Neuronal stem cell (in vitro differentiated cells): ENCODE data around the gene SPAG16.
A peak's percentile ranks its signal among the peaks of the same experiment; 100 is the strongest.

Experiments
- DNase-seq: peaks from one replicate; pipeline ENCODE4 v3.0.0-alpha.2; 2013; ENCODE audit warnings: low spot score
- H2AFZ ChIP-seq: one replicate; pipeline ENCODE4 v1.6.1; 2013; ENCODE audit warnings: mild to moderate bottlenecking, low read length, inconsistent platforms
- H2AK5ac ChIP-seq: 2 replicates; pipeline ENCODE4 v1.6.1; 2013; ENCODE audit warnings: low read depth, mild to moderate bottlenecking, inconsistent platforms, low read length, moderate library complexity, mixed read lengths
- H2BK120ac ChIP-seq: 2 replicates; pipeline ENCODE4 v1.6.1; 2013; ENCODE audit warnings: low read depth, mild to moderate bottlenecking, inconsistent platforms, low read length, moderate library complexity, mixed read lengths
- H2BK12ac ChIP-seq: one replicate; pipeline ENCODE4 v1.6.1; 2013; ENCODE audit warnings: low read length, inconsistent platforms
- H2BK15ac ChIP-seq: 2 replicates; pipeline ENCODE4 v1.6.1; 2013; ENCODE audit warnings: mild to moderate bottlenecking, low read length, inconsistent platforms, mixed read lengths
- H2BK5ac ChIP-seq: one replicate; pipeline ENCODE4 v1.6.1; 2013; ENCODE audit warnings: inconsistent platforms, mild to moderate bottlenecking, low read length, moderate library complexity
- H3K14ac ChIP-seq: one replicate; pipeline ENCODE4 v1.6.1; 2013; ENCODE audit warnings: low read length, inconsistent platforms
- H3K18ac ChIP-seq: 2 replicates; pipeline ENCODE4 v1.6.1; 2013; ENCODE audit warnings: low read length, inconsistent platforms
- H3K23ac ChIP-seq: 2 replicates; pipeline ENCODE4 v1.6.1; 2013; ENCODE audit warnings: low read depth, mild to moderate bottlenecking, mixed read lengths, low read length, inconsistent platforms; ENCODE audit not compliant: poor library complexity
- H3K27ac ChIP-seq: replicated peaks from 3 replicates; pipeline ENCODE4 v1.5.1; 2013; ENCODE audit warnings: low read length, inconsistent platforms
- H3K27me3 ChIP-seq, 3 experiments: 2 replicates each; pipeline ENCODE4 v1.6.1; 2013; ENCODE audit warnings: low read length in 3 of 3, mild to moderate bottlenecking in 2 of 3, inconsistent platforms in 1 of 3, low read depth in 1 of 3, mixed read lengths in 1 of 3, moderate library complexity in 1 of 3; ENCODE audit not compliant: control insufficient read depth in 3 of 3, insufficient read depth in 3 of 3
- H3K36me3 ChIP-seq, 2 donors: replicated peaks in 1 of 2; 2 replicates each; pipeline ENCODE4 v1.6.1; 2013; ENCODE audit warnings: low read length in 2 of 2; ENCODE audit not compliant: control insufficient read depth in 2 of 2, insufficient read depth in 2 of 2
- H3K4ac ChIP-seq: 2 replicates; pipeline ENCODE4 v1.6.1; 2013; ENCODE audit warnings: inconsistent platforms, mild to moderate bottlenecking, low read length, moderate library complexity
- H3K4me1 ChIP-seq, 2 donors: 1 replicate in 1 of 2; 2 replicates in 1 of 2; pipeline ENCODE4 v1.6.1; 2013; ENCODE audit warnings: low read length in 2 of 2, low read depth in 1 of 2; ENCODE audit not compliant: control insufficient read depth in 2 of 2, insufficient read depth in 1 of 2
- H3K4me2 ChIP-seq: one replicate; pipeline ENCODE4 v1.6.1; 2013; ENCODE audit warnings: mild to moderate bottlenecking, low read length, inconsistent platforms; ENCODE audit not compliant: insufficient read depth, poor library complexity, severe bottlenecking
- H3K4me3 ChIP-seq, 2 donors: 2 replicates each; pipeline ENCODE4 v1.5.1; 2013; ENCODE audit warnings: low read length in 2 of 2, mild to moderate bottlenecking in 2 of 2, inconsistent platforms in 1 of 2, moderate library complexity in 1 of 2
- H3K79me1 ChIP-seq: one replicate; pipeline ENCODE4 v1.6.1; 2013; ENCODE audit warnings: low read depth, mild to moderate bottlenecking, inconsistent platforms, low read length, moderate library complexity
- H3K9ac ChIP-seq: one replicate; pipeline ENCODE4 v1.6.1; 2013; ENCODE audit warnings: mild to moderate bottlenecking, low read depth, low read length, inconsistent platforms; ENCODE audit not compliant: poor library complexity
- H3K9me3 ChIP-seq, 2 donors: replicated peaks in 1 of 2; 2 replicates each; pipeline versions ENCODE3 to v1.6.1; 2013; ENCODE audit warnings: low read length in 2 of 2, mild to moderate bottlenecking in 2 of 2, inconsistent platforms in 1 of 2, low read depth in 1 of 2, mixed read lengths in 1 of 2, moderate library complexity in 1 of 2; ENCODE audit not compliant: control insufficient read depth in 2 of 2, insufficient read depth in 1 of 2
- H4K8ac ChIP-seq: one replicate; pipeline ENCODE4 v1.6.1; 2013; ENCODE audit warnings: low read depth, mild to moderate bottlenecking, inconsistent platforms, low read length, moderate library complexity
- H4K91ac ChIP-seq: one replicate; pipeline ENCODE4 v1.6.1; 2013; ENCODE audit warnings: low read length, low read depth, mild to moderate bottlenecking, inconsistent platforms; ENCODE audit not compliant: poor library complexity
- WGBS, 2 donors: extraction: QIAGEN DNeasy Blood & Tissue Kit; methylation state at CpG; one replicate each; pipeline ENCODE4 v1.1.7; 2013; ENCODE audit warnings: missing lambda C conversion rate in 2 of 2, mixed read lengths in 1 of 2; ENCODE audit not compliant: insufficient read length in 2 of 2, insufficient replicate concordance in 1 of 2; ENCODE audit errors: extremely low coverage in 2 of 2; 5-methylcytosine and 5-hydroxymethylcytosine counted together

The SPAG16 gene

DNA sequence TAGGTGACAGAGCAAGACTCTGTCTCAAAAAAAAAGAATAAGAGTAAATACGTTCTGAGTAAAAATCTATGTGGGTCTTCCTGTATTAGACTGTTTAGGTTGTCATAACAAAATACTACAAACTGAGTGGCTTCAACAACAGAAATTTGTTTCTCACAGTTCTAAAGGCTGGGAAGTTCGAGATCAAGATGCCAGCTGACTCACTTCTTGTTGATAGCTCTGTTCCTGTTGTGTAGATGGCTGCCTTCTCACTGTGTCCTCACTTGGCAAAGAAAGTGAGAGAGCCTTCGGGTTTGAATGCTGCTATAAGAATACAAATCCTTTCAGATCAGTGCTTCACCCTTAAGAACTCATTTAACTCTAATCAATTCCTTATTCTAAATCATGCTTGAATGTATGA, 696.6 kb downstream of the SPAG16 start:
- Histone ChIP-seq H4K91ac (no peak overlapping the region), H3K18ac (no peak overlapping the region), H3K36me3 (no peaks in the 10 kb centered on the region), H2AK5ac (no peak overlapping the region), H2BK15ac (no peak overlapping the region), H2AFZ (no peak overlapping the region), H3K79me1 (no peaks in the 10 kb centered on the region), H2BK12ac (no peak overlapping the region), H3K9ac (peak overlapping the region; percentile 44), H2BK5ac (no peak overlapping the region), H4K8ac (no peak overlapping the region), H3K4me2 (no peak overlapping the region), H3K14ac (no peak overlapping the region), H3K9me3 (no peaks in the 10 kb centered on the region), H3K27ac (no peak overlapping the region), H3K4ac (no peak overlapping the region), H3K4me3 (no peak overlapping the region), H3K23ac (no peak overlapping the region), H2BK120ac (no peak overlapping the region), H3K4me1 (peaks cover 0 to 1% of the 10 kb centered on the region in 2 donors), H3K27me3 (no peaks in the 10 kb centered on the region)
- DNase-seq, result no peak
- no CpG with 5 or more reads among the region's 3 CpGs for WGBS, 2 donors

- Histone ChIP-seq H3K79me1 (no peaks in the 10 kb centered on the region), H3K4me3 (no peak overlapping the region), H3K4ac (no peak overlapping the region), H3K14ac (no peak overlapping the region), H2BK120ac (no peak overlapping the region), H2AFZ (no peak overlapping the region), H3K18ac (no peak overlapping the region), H2BK15ac (no peak overlapping the region), H3K4me1 (no peaks in the 10 kb centered on the region), H3K9ac (no peak overlapping the region), H3K9me3 (no peaks in the 10 kb centered on the region), H3K4me2 (no peak overlapping the region), H3K27ac (no peak overlapping the region), H4K8ac (no peak overlapping the region), H2AK5ac (no peak overlapping the region), H2BK5ac (no peak overlapping the region), H3K27me3 (no peaks in the 10 kb centered on the region), H2BK12ac (no peak overlapping the region), H3K23ac (no peak overlapping the region), H4K91ac (no peak overlapping the region), H3K36me3 (no peaks in the 10 kb centered on the region)
- no peak for DNase-seq
- WGBS, 2 donors, result no CpG with 5 or more reads among the region's 3 CpGs
Observed at GRCh38 chr2:213989207-213989606, 704.9 kb downstream of the SPAG16 start.

- Histone ChIP-seq H3K18ac (no peak overlapping the region), H3K4me1 (no peaks in the 10 kb centered on the region), H3K4ac (no peak overlapping the region), H3K36me3 (no peaks in the 10 kb centered on the region), H3K4me2 (no peak overlapping the region), H3K23ac (no peak overlapping the region), H3K14ac (no peak overlapping the region), H3K9ac (no peak overlapping the region), H4K91ac (no peak overlapping the region), H2BK5ac (no peak overlapping the region), H2BK120ac (no peak overlapping the region), H3K27ac (no peak overlapping the region), H3K4me3 (no peak overlapping the region), H4K8ac (no peak overlapping the region), H2AFZ (no peak overlapping the region), H2BK12ac (no peak overlapping the region), H3K9me3 (no peaks in the 10 kb centered on the region), H2AK5ac (no peak overlapping the region), H2BK15ac (no peak overlapping the region), H3K27me3 (no peaks in the 10 kb centered on the region), H3K79me1 (no peaks in the 10 kb centered on the region)
- no CpG with 5 or more reads among the region's 5 CpGs for WGBS, 2 donors
- DNase-seq, result no peak
Observed at GRCh38 chr2:213991453-213992108, 707.3 kb downstream of the SPAG16 start.

GRCh38 chr2:213995400-213996105, 711.3 kb downstream of the SPAG16 start:
- DNase-seq, result no peak

More at GRCh38 chr2:213995400-213996105, 711.3 kb downstream of the SPAG16 start:
- Histone ChIP-seq H2BK12ac (no peak overlapping the region), H3K27ac (no peak overlapping the region), H2AFZ (no peak overlapping the region), H2BK120ac (no peak overlapping the region), H3K23ac (no peak overlapping the region), H2BK15ac (no peak overlapping the region), H3K14ac (no peak overlapping the region), H3K4me2 (no peak overlapping the region), H3K4ac (no peak overlapping the region), H2BK5ac (no peak overlapping the region), H3K18ac (no peak overlapping the region), H3K4me1 (no peaks in the 10 kb centered on the region), H2AK5ac (no peak overlapping the region), H4K8ac (no peak overlapping the region), H3K4me3 (no peak overlapping the region), H3K27me3 (no peaks in the 10 kb centered on the region), H3K36me3 (no peaks in the 10 kb centered on the region), H3K79me1 (no peaks in the 10 kb centered on the region), H3K9ac (no peak overlapping the region), H4K91ac (no peak overlapping the region), H3K9me3 (no peaks in the 10 kb centered on the region)
- no CpG with 5 or more reads among the region's 1 CpG for WGBS, 2 donors
